ENCODE data around the gene MKX.

GRCh38 chr10:27699776-27700175 is 45.8 kb downstream of the MKX start:
- no peak for TF ChIP-seq CTCF (IDR thresholded peaks at IDR 0.05; ENCODE audit: poor library complexity)
- TF ChIP-seq EZH2phosphoT487 (IDR thresholded peaks at IDR 0.05; ENCODE audit: low read depth, severe bottlenecking, unreplicated experiment), result no peak
